WTC11 (cell line): ENCODE data around the gene CST6.

Experiments used
- CREM ChIP-seq: sonication (generic); formaldehyde crosslinking; IDR thresholded peaks from 2 replicates; pipeline ENCODE4 v1.8.1; 2022; ENCODE audit warnings: mild to moderate bottlenecking, missing genetic modification reagents, moderate library complexity
- TCF7 ChIP-seq: sonication (generic); formaldehyde crosslinking; IDR thresholded peaks from 2 replicates; pipeline ENCODE4 v1.8.0; 2022; ENCODE audit warnings: mild to moderate bottlenecking, low read depth, missing genetic modification reagents, moderate library complexity
- TEAD4 ChIP-seq: sonication (generic); formaldehyde crosslinking; IDR thresholded peaks from 2 replicates; pipeline ENCODE4 v1.8.0; 2022; ENCODE audit warnings: mild to moderate bottlenecking, missing genetic modification reagents
- ZNF232 ChIP-seq: sonication (generic); formaldehyde crosslinking; IDR thresholded peaks from 2 replicates; pipeline ENCODE4 v1.8.0; 2022; ENCODE audit warnings: mild to moderate bottlenecking, missing genetic modification reagents
- TF ChIP-seq, protein P1 (sequence below): fragments of 200-600 bp; IDR thresholded peaks from 2 replicates; pipeline ENCODE4 v1.8.0; 2022; ENCODE audit warnings: antibody characterized with exemption

DNA sequence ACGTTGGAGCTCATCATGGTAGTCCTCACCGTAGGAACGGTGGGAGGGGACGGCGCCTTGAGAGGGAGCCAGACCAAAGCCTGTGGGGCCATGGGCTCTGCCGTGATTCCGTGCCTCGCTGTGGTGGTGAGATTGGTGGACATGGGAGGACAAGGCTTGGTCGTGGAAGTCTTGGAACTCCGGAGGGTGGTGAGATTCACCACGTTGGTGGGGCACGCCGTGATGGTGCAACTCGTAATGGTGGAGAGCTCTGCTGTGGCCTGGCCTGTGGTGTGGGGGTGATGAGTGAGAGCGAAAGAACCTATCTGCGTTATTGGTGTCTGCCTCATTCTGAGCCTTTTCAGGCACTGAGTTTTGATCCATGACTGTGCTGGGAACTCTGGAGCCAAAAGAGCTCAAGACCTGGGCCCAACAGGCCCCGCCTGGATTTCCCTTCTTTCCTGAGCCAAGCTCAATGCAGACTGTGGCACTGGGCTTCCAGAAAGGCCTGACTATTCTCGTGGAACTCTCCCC, 14.3 kb downstream of the CST6 start, which contains the start of gene CATSPER1:
- TF ChIP-seq ZNF232 (CRISPR knock-in tag): no peak
- TF ChIP-seq CREM: no peak
- TF ChIP-seq, protein P1, sequence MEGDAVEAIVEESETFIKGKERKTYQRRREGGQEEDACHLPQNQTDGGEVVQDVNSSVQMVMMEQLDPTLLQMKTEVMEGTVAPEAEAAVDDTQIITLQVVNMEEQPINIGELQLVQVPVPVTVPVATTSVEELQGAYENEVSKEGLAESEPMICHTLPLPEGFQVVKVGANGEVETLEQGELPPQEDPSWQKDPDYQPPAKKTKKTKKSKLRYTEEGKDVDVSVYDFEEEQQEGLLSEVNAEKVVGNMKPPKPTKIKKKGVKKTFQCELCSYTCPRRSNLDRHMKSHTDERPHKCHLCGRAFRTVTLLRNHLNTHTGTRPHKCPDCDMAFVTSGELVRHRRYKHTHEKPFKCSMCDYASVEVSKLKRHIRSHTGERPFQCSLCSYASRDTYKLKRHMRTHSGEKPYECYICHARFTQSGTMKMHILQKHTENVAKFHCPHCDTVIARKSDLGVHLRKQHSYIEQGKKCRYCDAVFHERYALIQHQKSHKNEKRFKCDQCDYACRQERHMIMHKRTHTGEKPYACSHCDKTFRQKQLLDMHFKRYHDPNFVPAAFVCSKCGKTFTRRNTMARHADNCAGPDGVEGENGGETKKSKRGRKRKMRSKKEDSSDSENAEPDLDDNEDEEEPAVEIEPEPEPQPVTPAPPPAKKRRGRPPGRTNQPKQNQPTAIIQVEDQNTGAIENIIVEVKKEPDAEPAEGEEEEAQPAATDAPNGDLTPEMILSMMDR: no peak
- TF ChIP-seq TCF7: no peak
- no peak for TF ChIP-seq TEAD4
